Activated T-helper 9 cell treated with anti-CD3 and anti-CD28 coated beads, Interleukin-2, amount 50 U/mL, for 16 hours (primary cell): ENCODE measurements around the gene IP6K1.
A peak's percentile ranks its signal among the peaks of the same experiment; 100 is the strongest.
"Not testable (repeated sequence)": the region's sequence is repeated elsewhere in the genome, so short reads cannot be mapped to it uniquely, and the experiment has no call there.

ENCODE experiments used
- DNase-seq: peaks from one replicate; pipeline ENCODE4 v3.0.0-alpha.2; 2020; ENCODE audit warnings: low read depth

Gene IP6K1

GRCh38 chr3:49711489-49711888 lies 74.9 kb downstream of the IP6K1 start:
- DNase-seq: no peak

GRCh38 chr3:49709852-49710251 lies 76.5 kb downstream of the IP6K1 start:
- no peak for DNase-seq

GRCh38 chr3:49707113-49707480 lies 79.2 kb downstream of the IP6K1 start:
- no peak for DNase-seq

- no peak for DNase-seq
Observed at GRCh38 chr3:49706456-49707112, 79.8 kb downstream of the IP6K1 start.

- DNase-seq: no peak
Observed at GRCh38 chr3:49705390-49705960, 80.9 kb downstream of the IP6K1 start.

- DNase-seq: no peak
Observed at GRCh38 chr3:49704629-49705028, 81.7 kb downstream of the IP6K1 start.

GRCh38 chr3:49703956-49704355 lies 82.4 kb downstream of the IP6K1 start:
- DNase-seq: no peak

- peak; percentile 45 for DNase-seq
Observed at GRCh38 chr3:49703443-49703927, 82.9 kb downstream of the IP6K1 start.

- DNase-seq: no peak
Observed at GRCh38 chr3:49702672-49703071, 83.7 kb downstream of the IP6K1 start.

GRCh38 chr3:49701388-49702077 lies 84.8 kb downstream of the IP6K1 start:
- no peak for DNase-seq

GRCh38 chr3:49700453-49701128 lies 85.8 kb downstream of the IP6K1 start:
- no peak for DNase-seq

GRCh38 chr3:49700014-49700413 lies 86.3 kb downstream of the IP6K1 start:
- DNase-seq: no peak

GRCh38 chr3:49699281-49699979 lies 86.9 kb downstream of the IP6K1 start:
- DNase-seq: no peak

- DNase-seq: not testable (repeated sequence)
Observed at GRCh38 chr3:49695350-49696015, 90.9 kb downstream of the IP6K1 start.

GRCh38 chr3:49694409-49695070 lies 91.8 kb downstream of the IP6K1 start:
- DNase-seq: not testable (repeated sequence)

- DNase-seq: not testable (repeated sequence)
Observed at GRCh38 chr3:49691481-49691880, 94.9 kb downstream of the IP6K1 start.

- DNase-seq: not testable (repeated sequence)
Observed at GRCh38 chr3:49690856-49691255, 95.5 kb downstream of the IP6K1 start.

- DNase-seq: not testable (repeated sequence)
Observed at GRCh38 chr3:49689908-49690624, 96.3 kb downstream of the IP6K1 start.

GRCh38 chr3:49689046-49689907 lies 97.1 kb downstream of the IP6K1 start, which contains the start of the genes MST1 and RNF123:
Gene MST1 (minus strand): TSS chr3:49689474. CDS start chr3:49688691, 783 bp downstream.
Gene RNF123 (plus strand): TSS chr3:49689557. CDS start chr3:49691166, 1,609 bp downstream.
- peak; percentile 86 for DNase-seq
